RWPE2 (cell line): ENCODE measurements around the gene GDPD5.

Source experiments
- ATAC-seq: fragments of 200-7000 bp; cut with Tn5 transposase; 3 replicates; pipeline ENCODE4 v1.9.1; 2021; ENCODE audit warnings: low read depth
- DNase-seq: peaks from one replicate; pipeline ENCODE4 v3.0.0-alpha.2; 2020; ENCODE audit warnings: low spot score
- H3K27ac ChIP-seq: fragments of 450-650 bp; 2 replicates; pipeline ENCODE4 v1.5.1; 2017; ENCODE audit warnings: mild to moderate bottlenecking; ENCODE audit not compliant: poor library complexity, severe bottlenecking
- H3K27me3 ChIP-seq: fragments of 250-450 bp; sonication (Bioruptor Pico); 2 replicates; pipeline ENCODE4 v1.5.1; 2021; ENCODE audit warnings: mild to moderate bottlenecking, moderate library complexity; ENCODE audit not compliant: insufficient read depth, poor library complexity, severe bottlenecking
- H3K36me3 ChIP-seq: fragments of 250-450 bp; sonication (Bioruptor Pico); 2 replicates; pipeline ENCODE4 v1.5.1; 2020; ENCODE audit warnings: low read depth, mild to moderate bottlenecking, moderate library complexity
- H3K4me1 ChIP-seq: fragments of 250-450 bp; sonication (Bioruptor Pico); 2 replicates; pipeline ENCODE4 v1.5.1; 2021; ENCODE audit warnings: mild to moderate bottlenecking, moderate library complexity; ENCODE audit not compliant: insufficient read depth, poor library complexity, severe bottlenecking
- H3K4me3 ChIP-seq: fragments of 250-450 bp; sonication (Bioruptor Pico); 2 replicates; pipeline ENCODE4 v1.5.1; 2021; ENCODE audit warnings: mild to moderate bottlenecking, moderate library complexity; ENCODE audit not compliant: severe bottlenecking
- H3K9me3 ChIP-seq: fragments of 250-450 bp; sonication (Bioruptor Pico); 2 replicates; pipeline ENCODE4 v1.5.1; 2021; ENCODE audit warnings: mild to moderate bottlenecking, moderate library complexity; ENCODE audit not compliant: severe bottlenecking
- TF ChIP-seq, protein P1 (sequence below): fragments of 450-650 bp; IDR thresholded peaks from one replicate; pipeline ENCODE4 v1.5.1; 2017; ENCODE audit warnings: mild to moderate bottlenecking, moderate library complexity; ENCODE audit not compliant: poor library complexity, severe bottlenecking

GDPD5 gene

GRCh38 chr11:75498556-75499255 lies 27.0 kb downstream of the GDPD5 start:
- TF ChIP-seq, protein P1, sequence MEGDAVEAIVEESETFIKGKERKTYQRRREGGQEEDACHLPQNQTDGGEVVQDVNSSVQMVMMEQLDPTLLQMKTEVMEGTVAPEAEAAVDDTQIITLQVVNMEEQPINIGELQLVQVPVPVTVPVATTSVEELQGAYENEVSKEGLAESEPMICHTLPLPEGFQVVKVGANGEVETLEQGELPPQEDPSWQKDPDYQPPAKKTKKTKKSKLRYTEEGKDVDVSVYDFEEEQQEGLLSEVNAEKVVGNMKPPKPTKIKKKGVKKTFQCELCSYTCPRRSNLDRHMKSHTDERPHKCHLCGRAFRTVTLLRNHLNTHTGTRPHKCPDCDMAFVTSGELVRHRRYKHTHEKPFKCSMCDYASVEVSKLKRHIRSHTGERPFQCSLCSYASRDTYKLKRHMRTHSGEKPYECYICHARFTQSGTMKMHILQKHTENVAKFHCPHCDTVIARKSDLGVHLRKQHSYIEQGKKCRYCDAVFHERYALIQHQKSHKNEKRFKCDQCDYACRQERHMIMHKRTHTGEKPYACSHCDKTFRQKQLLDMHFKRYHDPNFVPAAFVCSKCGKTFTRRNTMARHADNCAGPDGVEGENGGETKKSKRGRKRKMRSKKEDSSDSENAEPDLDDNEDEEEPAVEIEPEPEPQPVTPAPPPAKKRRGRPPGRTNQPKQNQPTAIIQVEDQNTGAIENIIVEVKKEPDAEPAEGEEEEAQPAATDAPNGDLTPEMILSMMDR = no peak
- Histone ChIP-seq H3K9me3 (no peaks in the 10 kb centered on the region), H3K4me1 (peaks cover 24% of the 10 kb centered on the region), H3K36me3 (no peaks in the 10 kb centered on the region), H3K4me3 (no peak overlapping the region), H3K27ac (peak overlapping the region; percentile 59), H3K27me3 (no peaks in the 10 kb centered on the region)
- DNase-seq (no peak), ATAC-seq (no peak)

- ATAC-seq = no peak
These were observed 27.8 kb downstream of the GDPD5 start for GRCh38 chr11:75497788-75498409.

GRCh38 chr11:75496305-75496752 lies 29.4 kb downstream of the GDPD5 start:
- ATAC-seq (no peak), DNase-seq (no peak)
- TF ChIP-seq, protein P1 = peak; percentile 31
- H3K9me3 ChIP-seq = no peaks in the 10 kb centered on the region
- H3K27me3 ChIP-seq = no peaks in the 10 kb centered on the region
- H3K36me3 ChIP-seq = no peaks in the 10 kb centered on the region
- no peak overlapping the region for H3K27ac ChIP-seq
- H3K4me3 ChIP-seq = no peak overlapping the region
- H3K4me1 ChIP-seq = peaks cover 34% of the 10 kb centered on the region

More at GRCh38 chr11:75497788-75498409, 27.8 kb downstream of the GDPD5 start:
- H3K9me3 ChIP-seq = no peaks in the 10 kb centered on the region
- TF ChIP-seq, protein P1 = no peak
- no peaks in the 10 kb centered on the region for H3K27me3 ChIP-seq
- no peaks in the 10 kb centered on the region for H3K36me3 ChIP-seq
- no peak overlapping the region for H3K4me3 ChIP-seq
- no peak overlapping the region for H3K27ac ChIP-seq
- peaks cover 24% of the 10 kb centered on the region for H3K4me1 ChIP-seq
- no peak for DNase-seq

GRCh38 chr11:75495749-75496304 lies 29.9 kb downstream of the GDPD5 start:
- H3K4me3 ChIP-seq = no peak overlapping the region
- no peaks in the 10 kb centered on the region for H3K9me3 ChIP-seq
- ATAC-seq (no peak), DNase-seq (no peak)
- H3K27me3 ChIP-seq = no peaks in the 10 kb centered on the region
- H3K4me1 ChIP-seq = peaks cover 34% of the 10 kb centered on the region
- H3K36me3 ChIP-seq = no peaks in the 10 kb centered on the region
- TF ChIP-seq, protein P1 = no peak
- H3K27ac ChIP-seq = no peak overlapping the region
